MV-4-11 (cell line): ENCODE data around the gene PBX2.
"Not testable (repeated sequence)": the region's sequence is repeated elsewhere in the genome, so short reads cannot be mapped to it uniquely, and the experiment has no call there.

Source experiments
- DNase-seq: peaks from one replicate; lab custom pipeline; 2025; lab: John Stamatoyannopoulos, UW

Gene PBX2

DNA sequence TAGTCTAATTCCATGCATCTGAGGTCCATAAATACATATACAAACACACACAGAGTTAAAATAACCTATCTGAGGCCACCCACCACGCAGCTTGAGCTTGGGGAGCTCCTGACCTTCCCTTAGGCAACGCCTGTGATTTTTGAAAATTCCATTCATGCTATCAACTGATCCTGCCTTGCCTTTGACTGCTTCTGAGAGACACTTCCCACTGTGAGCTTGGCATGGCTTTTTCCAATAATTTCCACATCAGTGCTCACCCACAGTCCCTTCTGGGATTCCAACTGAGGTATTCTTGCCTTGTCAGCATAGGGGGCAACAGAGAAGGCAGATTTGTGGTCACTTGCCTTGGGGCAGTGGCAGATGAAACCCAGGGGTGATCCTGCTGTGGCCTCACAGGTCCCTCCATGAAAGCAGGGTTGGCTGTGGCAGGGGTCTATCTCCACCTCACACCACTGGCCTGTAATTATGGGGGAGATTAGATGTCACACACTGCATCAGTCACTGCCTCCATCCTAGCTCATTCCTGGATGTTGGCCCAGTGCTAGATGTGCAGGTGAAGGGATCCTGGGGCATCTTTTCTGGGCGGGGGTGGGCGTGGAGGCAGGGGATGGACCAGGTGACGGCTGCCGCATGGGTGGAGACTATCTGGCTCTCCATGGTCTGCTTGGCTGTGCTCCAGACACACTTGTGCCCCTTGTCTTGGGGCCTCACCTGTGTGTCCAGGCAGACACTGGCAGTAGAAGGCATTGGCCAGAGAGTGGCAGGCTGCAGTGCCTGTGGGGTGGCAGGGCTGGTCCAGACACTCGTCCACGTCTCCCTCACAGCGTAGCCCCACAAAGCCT lies 13.6 kb upstream of the PBX2 start:
- no peak for DNase-seq

GRCh38 chr6:32202186-32202585 lies 12.2 kb upstream of the PBX2 start:
- DNase-seq: no peak

DNA sequence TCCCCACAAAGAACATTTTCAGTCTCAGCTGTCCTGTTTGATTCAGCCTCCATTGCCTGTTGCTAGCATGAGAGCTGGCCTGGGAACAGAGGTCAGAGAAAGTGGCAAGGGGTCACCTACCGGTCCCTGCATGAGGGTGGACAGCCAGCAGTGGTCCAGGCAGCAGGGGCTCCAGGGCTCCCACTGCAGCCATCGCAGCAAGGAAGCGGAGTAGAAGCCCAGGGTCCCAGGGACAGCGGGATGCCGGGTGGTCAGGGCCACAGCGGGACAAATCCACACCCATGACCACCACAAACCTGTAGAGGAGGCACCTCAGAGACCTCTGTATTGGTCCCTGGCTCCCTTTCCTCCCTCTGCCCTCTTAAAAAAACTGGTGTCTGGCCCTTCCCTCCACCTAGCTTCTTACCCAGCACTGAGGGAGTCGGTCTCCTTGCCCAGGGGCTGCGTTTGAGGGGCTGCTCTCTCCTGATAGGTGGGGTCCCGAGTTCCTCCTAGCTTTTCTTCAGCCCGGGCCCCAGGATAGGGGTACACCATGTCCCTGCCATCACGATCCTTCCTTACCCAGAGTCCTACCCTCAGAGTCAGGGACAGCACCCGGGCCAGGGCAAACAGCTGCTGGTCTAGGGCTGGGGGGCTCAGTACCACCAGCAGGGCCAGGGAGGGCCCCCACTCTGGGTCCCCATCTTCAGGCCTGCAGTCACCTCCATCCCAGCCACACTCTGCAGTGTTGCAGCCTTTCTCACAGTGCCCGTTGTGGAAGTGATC lies 10.9 kb upstream of the PBX2 start:
- DNase-seq: no peak

GRCh38 chr6:32198866-32199265 lies 8.9 kb upstream of the PBX2 start:
- no peak for DNase-seq

DNA sequence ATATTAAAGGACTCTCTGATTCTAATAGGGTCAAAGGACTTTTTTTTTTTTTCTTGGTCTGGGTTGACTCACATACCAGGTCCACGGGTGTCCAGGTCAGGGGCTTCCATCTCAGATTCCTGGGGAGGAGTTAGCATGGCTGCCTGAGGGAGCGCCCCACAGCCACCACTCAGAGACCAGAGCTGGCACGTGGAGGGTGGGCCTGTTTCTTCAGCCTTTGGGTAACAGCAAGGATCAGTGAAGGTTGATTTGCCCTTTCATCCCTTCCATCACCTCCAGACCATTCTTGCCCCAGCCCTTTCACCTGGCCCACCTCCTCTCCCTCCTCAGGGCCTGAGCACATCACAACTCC lies 8.3 kb upstream of the PBX2 start:
- DNase-seq: no peak

GRCh38 chr6:32196682-32197616 lies 6.9 kb upstream of the PBX2 start:
- DNase-seq: peak; percentile 65

DNA sequence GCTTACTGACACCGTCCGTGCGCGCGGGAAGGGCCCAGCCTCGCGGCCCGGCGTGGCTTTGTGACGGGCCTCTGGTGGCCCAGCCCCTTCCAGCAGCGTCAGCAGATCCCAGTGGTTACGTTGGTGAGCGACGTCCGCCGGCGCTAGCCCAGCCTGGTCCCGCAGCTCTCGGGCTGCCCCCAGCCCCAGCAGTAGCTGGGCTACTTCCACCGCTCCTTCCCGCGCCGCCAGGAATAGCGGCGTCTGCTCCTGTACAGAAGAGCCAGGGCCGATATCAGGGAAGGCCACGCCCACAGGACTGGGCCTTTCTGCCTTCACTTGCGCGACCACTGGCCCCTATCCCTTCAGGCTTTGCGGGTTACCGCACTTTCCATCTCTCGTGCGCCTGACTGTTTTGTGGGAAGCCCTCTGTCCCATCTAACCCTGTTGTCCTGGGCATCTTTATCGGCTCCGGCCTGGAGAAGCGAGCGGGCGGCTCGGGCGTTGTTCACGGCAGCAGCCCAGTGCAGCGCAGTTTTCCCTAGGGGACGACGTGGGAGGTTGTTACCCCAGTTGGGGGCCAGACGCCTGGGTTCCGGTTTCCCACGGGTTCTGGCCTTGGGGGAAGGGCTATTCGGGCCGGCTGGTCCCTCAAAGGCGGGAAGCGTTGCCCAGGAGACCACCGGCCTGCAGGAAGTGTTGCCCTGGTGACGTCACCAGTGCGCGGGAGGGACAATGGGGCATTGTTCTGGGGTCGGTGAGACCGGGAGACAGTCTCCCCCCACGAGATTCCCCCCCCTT lies 6.1 kb upstream of the PBX2 start:
- peak; percentile 61 for DNase-seq

GRCh38 chr6:32195652-32195901 lies 5.6 kb upstream of the PBX2 start:
- peak; percentile 100 for DNase-seq

DNA sequence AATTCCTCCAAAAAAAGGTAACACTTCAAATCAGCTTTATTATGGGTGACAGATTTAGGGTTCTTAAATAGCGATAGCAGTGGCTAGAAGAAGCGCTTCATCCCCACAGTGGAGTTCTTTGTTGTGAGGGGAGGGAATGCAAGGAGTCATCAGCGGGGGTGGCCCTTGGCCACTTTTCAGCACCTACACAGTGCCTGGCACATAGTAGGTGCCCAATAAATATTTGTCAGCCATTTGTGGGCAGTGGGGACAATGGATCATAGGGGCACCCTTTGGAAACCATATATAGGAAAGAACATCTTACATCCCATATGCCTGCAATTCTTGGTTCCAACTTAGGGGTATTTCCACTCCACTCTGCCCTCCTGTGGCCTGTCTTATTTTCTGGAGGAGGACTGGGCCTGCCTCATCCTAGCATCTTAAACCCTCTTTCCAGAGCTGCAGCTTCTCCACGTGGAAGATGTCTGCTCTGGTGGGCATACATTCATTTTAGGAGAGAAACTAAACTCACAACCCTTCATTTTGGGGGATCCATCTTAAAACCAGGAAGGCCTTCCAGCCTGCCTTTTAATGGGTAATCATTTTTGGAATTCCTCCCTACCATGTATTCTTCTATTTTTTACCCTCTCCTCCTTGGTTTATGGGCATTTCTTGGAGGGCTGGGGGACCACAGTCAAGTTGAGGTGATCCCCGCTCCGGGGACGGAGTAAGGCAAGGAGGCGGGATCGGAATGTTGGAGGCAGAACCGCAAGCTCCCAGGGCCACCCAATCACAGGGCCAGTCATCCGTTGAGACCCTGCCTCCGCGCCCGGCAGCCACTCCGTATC lies 5.0 kb upstream of the PBX2 start:
- DNase-seq: peak; percentile 65

GRCh38 chr6:32194388-32194787 lies 4.4 kb upstream of the PBX2 start:
- no peak for DNase-seq

- DNase-seq: not testable (repeated sequence)
Measured at GRCh38 chr6:32193096-32193495, 3.1 kb upstream of the PBX2 start.

DNA sequence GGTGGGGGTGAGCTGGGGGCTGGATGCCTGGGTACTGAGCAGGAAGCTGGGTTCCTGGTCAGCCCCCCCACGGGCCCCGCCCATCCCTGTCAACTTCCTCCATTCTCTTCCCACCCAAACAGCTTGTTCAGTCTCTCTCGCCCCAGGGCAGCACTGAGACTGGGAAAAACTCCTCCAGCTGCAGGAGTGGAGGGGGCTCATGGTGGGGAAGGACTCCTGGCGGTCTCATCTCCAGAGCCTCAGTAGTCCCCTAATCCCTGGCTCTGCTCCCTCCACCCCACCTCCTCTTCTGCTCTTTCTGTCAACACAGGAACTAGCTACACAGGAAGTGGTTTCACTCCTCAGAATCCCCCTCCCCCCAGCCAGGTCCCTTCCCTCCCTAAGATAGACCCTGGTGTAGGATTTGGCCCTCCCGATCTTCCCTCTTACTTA lies 2.6 kb upstream of the PBX2 start, which contains the start of gene GPSM3:
Gene GPSM3, minus strand, starts transcription at position 36 of the 432 bp plus-strand sequence. CDS start 130 bp downstream, outside the sequence.
- peak; percentile 75 for DNase-seq

- DNase-seq: no peak
Measured at GRCh38 chr6:32191696-32192607, 1.9 kb upstream of the PBX2 start.

GRCh38 chr6:32190911-32191677 lies 1.1 kb upstream of the PBX2 start:
- no peak for DNase-seq

DNA sequence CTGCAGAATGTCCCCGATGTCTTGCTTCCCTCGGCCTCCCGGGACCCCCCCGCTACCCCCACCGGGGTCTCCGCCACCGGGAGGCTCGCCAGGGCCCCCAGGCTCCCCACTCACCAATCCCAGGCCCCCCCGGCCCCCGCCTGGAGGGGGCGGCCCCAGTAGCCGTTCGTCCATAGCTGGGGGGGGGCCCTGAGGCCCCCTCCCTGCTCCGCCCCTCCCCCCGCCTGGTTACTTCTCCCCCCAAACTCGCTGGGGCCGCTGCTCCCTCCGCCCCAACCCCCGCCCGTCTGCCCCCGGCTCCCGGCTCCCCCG lies 304 bp downstream of the PBX2 start:
- DNase-seq: no peak

DNA sequence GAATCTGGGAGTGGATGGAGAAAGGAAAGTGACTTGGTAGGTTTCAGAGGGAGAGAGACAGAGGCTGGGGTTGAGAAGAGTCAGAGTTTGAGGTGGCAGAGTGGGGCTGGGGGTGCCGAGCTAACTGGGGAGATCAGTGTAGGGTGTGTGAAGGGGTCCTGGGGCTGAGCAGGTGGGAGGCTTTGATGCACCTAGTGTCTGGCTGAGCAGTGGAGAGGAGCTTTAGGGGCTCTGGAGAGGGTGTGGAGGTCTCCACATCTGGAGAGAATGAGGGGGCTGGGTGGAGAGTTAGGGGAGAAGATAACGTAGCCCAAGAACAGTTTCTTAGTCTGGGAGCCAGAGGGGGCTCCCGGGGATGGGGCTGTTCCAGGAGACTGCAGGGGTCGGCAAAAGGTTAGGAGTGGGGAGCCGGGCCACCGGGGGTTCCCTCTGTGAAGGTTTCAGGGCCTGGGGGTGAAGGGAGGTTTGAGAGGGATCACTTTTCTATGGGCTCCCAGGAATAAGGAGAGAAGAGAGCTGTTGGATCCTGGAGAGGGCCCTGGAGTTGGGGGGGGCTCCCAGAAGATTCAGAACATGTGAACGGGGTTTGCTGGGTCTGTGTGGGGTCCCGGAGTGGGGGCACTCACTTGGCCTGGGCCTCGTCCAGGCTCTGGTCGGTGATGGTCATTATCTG lies 797 bp downstream of the PBX2 start:
- DNase-seq: no peak

GRCh38 chr6:32188381-32189068 lies 1.5 kb downstream of the PBX2 start:
- no peak for DNase-seq
